Measurements from ENCODE around the gene RAB36. TPM values are rescaled to one million over a fixed set of nuclear protein-coding genes. Genes with fewer than 3 reads are reported as not detected.

The RAB36 gene
- polyA plus RNA-seq, 3 donors = 0.37 to 0.78 (median 0.49) TPM

DNA sequence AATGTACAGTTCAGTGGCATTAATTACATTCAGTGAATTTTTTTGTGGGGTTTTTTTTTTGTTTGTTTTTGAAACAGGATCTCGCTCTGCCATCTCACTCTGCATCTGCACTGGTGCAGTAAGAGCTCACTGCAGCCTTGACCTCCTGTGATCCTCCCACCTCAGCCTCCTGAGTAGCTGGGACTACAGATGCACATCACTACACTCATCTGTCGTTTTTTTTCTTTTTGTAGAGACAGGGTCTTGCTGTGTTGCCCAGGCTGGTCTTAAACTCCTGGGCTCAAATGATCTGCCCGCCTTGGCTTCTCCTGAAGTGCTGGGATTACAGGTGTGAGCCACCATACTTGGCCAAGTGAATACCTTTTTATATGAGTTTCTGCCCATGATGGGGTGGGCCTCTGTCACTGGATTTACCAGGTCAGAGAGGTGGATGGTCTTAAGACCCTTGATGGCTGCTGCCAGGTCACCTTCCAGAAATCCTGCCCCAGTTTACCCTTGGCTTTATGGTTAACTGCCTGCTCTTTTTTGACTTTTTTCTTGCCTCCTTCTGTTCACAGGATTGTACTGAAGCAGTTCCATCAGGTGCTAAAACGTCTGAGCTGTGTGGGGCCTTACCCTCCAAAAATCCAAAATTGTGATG, 57.7 kb downstream of the RAB36 start:
- no peak overlapping the region for H3K27ac ChIP-seq (ENCODE audit: low read depth in 1 of 2, low read length in 2 of 2)
- H4K20me1 ChIP-seq (ENCODE audit: insufficient read depth, low read length) = peaks cover 76% of the 10 kb centered on the region
- no peak overlapping the region for H3K4me3 ChIP-seq (replicated peaks in 1 of 3; ENCODE audit: low read depth in 2 of 3, low read length in 3 of 3)
- Mint-ChIP-seq H3K4me3 (no peak overlapping the region), H3K4me1 (peaks cover 14% of the 10 kb centered on the region), H3K27me3 (ENCODE audit: low read depth in 3 of 3) (no peaks in the 10 kb centered on the region), H3K27ac (peak overlapping the region in 4 of 7 donors; percentile 17 to 51 (median 34)), H3K36me3 (peaks cover 35 to 68% of the 10 kb centered on the region in 2 donors), H3K9me3 (no peaks in the 10 kb centered on the region)
- H3K36me3 ChIP-seq (replicated peaks in 1 of 2; ENCODE audit: control insufficient read depth in 1 of 2, insufficient read depth in 2 of 2, low read length in 2 of 2) = peaks cover 7 to 63% of the 10 kb centered on the region in 2 donors
- no peak overlapping the region for H2AFZ ChIP-seq (ENCODE audit: insufficient read depth, low read depth, low read length, poor library complexity, severe bottlenecking)
- H3K9me3 ChIP-seq (replicated peaks in 1 of 2; ENCODE audit: control insufficient read depth in 1 of 2, insufficient read depth in 1 of 2, low read length in 2 of 2) = no peaks in the 10 kb centered on the region
- TF ChIP-seq, protein P1, sequence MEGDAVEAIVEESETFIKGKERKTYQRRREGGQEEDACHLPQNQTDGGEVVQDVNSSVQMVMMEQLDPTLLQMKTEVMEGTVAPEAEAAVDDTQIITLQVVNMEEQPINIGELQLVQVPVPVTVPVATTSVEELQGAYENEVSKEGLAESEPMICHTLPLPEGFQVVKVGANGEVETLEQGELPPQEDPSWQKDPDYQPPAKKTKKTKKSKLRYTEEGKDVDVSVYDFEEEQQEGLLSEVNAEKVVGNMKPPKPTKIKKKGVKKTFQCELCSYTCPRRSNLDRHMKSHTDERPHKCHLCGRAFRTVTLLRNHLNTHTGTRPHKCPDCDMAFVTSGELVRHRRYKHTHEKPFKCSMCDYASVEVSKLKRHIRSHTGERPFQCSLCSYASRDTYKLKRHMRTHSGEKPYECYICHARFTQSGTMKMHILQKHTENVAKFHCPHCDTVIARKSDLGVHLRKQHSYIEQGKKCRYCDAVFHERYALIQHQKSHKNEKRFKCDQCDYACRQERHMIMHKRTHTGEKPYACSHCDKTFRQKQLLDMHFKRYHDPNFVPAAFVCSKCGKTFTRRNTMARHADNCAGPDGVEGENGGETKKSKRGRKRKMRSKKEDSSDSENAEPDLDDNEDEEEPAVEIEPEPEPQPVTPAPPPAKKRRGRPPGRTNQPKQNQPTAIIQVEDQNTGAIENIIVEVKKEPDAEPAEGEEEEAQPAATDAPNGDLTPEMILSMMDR (IDR thresholded peaks at IDR 0.05) = no peak
- WGBS (ENCODE audit: insufficient coverage) = 100% methylated on average over 1 of the region's 4 CpGs
- no peaks in the 10 kb centered on the region for H3K27me3 ChIP-seq (ENCODE audit: control insufficient read depth in 2 of 2, insufficient read depth in 2 of 2, low read length in 2 of 2)
- DNase-seq = no peak
- no peak overlapping the region for H3K4me2 ChIP-seq (replicated peaks; ENCODE audit: extremely low read depth, low read length, poor library complexity, severe bottlenecking)
- H3K79me2 ChIP-seq (ENCODE audit: insufficient read depth, low read length) = peaks cover 98% of the 10 kb centered on the region
- H3K4me1 ChIP-seq (ENCODE audit: control insufficient read depth in 1 of 2, insufficient read depth in 2 of 2, low read length in 2 of 2) = peaks cover 3 to 4% of the 10 kb centered on the region in 2 donors
- H3K9ac ChIP-seq (ENCODE audit: insufficient read depth, low read length, poor library complexity, severe bottlenecking) = no peak overlapping the region
- intact Hi-C loops (cut with micrococcal nuclease) = no loop called here

DNA sequence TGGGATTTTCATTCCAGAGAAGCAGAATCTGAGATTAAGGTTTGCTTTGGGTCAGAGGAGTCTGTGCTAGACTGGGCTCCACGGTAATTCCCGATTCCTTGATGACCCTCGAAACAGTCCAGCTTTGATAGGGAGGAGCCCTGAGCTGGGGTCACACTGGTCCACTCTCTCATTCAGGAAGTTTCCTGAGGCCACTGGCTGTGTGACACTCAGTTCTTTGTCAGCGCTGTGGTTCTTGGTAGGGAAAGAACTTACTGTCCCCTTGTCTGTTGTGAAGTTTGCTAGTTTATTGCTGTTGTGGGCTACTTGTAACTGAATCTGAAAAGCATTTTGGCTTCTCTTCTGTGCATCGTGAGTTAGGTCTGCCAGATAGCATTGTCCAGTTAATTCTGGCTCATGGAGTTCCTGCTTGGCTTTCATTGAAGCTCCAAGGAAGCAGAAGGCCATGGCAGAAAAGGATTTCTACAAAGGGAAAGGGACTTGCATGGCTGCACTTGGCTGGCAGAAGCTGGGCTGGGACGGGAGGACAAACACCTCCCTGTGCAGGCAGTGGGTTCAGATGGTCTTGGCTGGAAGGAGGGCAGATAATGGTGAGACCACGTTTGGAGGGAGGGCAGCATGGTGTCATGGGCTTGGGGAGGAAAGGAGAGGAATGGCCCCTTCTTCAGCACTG, 58.3 kb downstream of the RAB36 start:
- no peak overlapping the region for H3K4me2 ChIP-seq (replicated peaks; ENCODE audit: extremely low read depth, low read length, poor library complexity, severe bottlenecking)
- H3K27ac Mint-ChIP-seq = peak overlapping the region in 2 of 7 donors; percentile 37 to 42
- DNase-seq = no peak
- H2AFZ ChIP-seq (ENCODE audit: insufficient read depth, low read depth, low read length, poor library complexity, severe bottlenecking) = no peak overlapping the region
- H3K36me3 ChIP-seq (replicated peaks in 1 of 2; ENCODE audit: control insufficient read depth in 1 of 2, insufficient read depth in 2 of 2, low read length in 2 of 2) = peaks cover 7 to 59% of the 10 kb centered on the region in 2 donors
- WGBS (ENCODE audit: insufficient coverage) = 96% methylated on average over 6 of the region's 7 CpGs
- no peak overlapping the region for H3K4me3 Mint-ChIP-seq
- H3K27me3 Mint-ChIP-seq (ENCODE audit: low read depth in 3 of 3) = no peaks in the 10 kb centered on the region
- H4K20me1 ChIP-seq (ENCODE audit: insufficient read depth, low read length) = peaks cover 74% of the 10 kb centered on the region
- no peak overlapping the region for H3K27ac ChIP-seq (ENCODE audit: low read depth in 1 of 2, low read length in 2 of 2)
- H3K4me3 ChIP-seq (replicated peaks in 1 of 3; ENCODE audit: low read depth in 2 of 3, low read length in 3 of 3) = no peak overlapping the region
- H3K4me1 ChIP-seq (ENCODE audit: control insufficient read depth in 1 of 2, insufficient read depth in 2 of 2, low read length in 2 of 2) = no peaks in the 10 kb centered on the region
- no peaks in the 10 kb centered on the region for H3K9me3 ChIP-seq (replicated peaks in 1 of 2; ENCODE audit: control insufficient read depth in 1 of 2, insufficient read depth in 1 of 2, low read length in 2 of 2)
- H3K9me3 Mint-ChIP-seq = no peaks in the 10 kb centered on the region
- TF ChIP-seq, protein P1 (IDR thresholded peaks at IDR 0.05) = no peak
- H3K27me3 ChIP-seq (ENCODE audit: control insufficient read depth in 2 of 2, insufficient read depth in 2 of 2, low read length in 2 of 2) = no peaks in the 10 kb centered on the region
- H3K79me2 ChIP-seq (ENCODE audit: insufficient read depth, low read length) = peaks cover 98% of the 10 kb centered on the region
- peaks cover 8% of the 10 kb centered on the region for H3K4me1 Mint-ChIP-seq
- H3K36me3 Mint-ChIP-seq = peaks cover 36 to 70% of the 10 kb centered on the region in 2 donors
- intact Hi-C loops (cut with micrococcal nuclease) = no loop called here
- H3K9ac ChIP-seq (ENCODE audit: insufficient read depth, low read length, poor library complexity, severe bottlenecking) = no peak overlapping the region
